Erythroblast (primary cell): Measurements from ENCODE around the gene ENGASE.

Experiments
- GATA1 ChIP-seq: IDR thresholded peaks from 2 replicates; pipeline ENCODE4 v1.6.1; 2011; ENCODE audit warnings: low read depth, mild to moderate bottlenecking, control low read depth, low read length, moderate library complexity
- POLR2A ChIP-seq: IDR thresholded peaks from 2 replicates; pipeline ENCODE4 v1.6.1; 2011; ENCODE audit warnings: mild to moderate bottlenecking, low read length

DNA sequence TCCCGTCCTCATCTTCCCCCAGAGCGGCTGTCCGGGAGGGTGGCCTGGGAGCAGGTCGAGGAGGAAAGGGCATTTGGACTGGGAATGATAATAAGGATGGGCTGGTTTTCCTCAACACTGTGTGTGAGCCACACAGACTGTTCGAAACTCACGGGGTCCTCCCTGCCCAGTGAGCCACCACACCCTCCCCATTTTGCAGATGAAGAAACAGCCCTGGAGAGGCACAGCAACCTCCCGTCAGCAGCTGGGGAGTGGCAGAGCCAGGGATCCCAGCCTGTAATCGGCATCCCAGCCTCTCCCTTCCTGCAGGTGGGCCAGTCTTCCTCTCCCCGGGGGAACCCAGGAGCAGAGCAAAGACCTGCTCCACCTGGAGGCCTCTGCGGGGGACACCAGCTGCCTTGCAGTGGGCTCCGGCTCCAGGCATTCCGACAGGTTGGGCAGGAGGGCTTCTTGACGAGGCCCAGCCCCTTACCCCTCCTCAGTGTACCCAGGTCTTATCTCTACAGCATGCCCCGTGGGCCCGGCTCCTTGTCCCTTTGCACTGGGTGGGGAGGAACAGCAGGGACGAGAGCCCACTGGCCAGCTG lies 23.8 kb downstream of the ENGASE start:
- no peak for TF ChIP-seq POLR2A
- TF ChIP-seq GATA1 = no peak
